GM18498 (cell line): ENCODE results near the gene HRK.

ENCODE experiments used
- ATAC-seq: cut with Tn5 transposase; IDR thresholded peaks from one replicate; pipeline ENCODE4 v1.9.1; 2021; ENCODE audit warnings: mild to moderate bottlenecking, moderate library complexity; ENCODE audit not compliant: unreplicated experiment

Gene HRK

DNA sequence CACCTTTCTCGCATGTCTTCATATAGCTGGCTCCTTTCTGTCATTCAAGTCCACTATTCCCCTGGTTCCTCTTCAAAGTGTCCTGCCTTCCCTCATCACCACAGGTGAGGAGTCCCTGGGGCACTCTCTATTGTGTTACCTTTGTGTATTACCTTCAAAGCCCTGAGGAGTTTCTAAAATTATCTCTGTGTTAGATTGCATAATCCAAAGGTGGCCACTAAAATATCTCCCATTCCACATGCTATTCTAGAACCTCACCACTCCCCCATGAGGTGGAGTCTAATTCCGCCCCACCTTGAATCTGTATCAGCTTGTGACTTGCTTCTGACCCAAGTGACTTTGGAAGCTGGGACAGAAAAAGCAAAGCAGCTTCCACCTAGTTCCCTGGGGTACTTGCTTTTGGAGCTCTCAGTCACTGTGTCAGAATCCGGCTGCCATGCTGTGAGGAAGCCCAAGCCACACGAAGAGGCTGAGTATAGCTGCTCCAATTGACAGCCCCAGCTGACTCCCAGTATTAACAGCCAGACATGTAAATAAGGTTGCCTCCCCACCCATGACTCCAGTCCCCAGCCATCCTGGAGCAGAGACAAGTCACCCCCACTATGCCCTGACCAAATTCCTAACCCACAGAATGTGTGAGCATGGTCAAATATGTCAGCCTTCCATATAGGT is 6.8 kb downstream of the HRK start:
- no peak for ATAC-seq

DNA sequence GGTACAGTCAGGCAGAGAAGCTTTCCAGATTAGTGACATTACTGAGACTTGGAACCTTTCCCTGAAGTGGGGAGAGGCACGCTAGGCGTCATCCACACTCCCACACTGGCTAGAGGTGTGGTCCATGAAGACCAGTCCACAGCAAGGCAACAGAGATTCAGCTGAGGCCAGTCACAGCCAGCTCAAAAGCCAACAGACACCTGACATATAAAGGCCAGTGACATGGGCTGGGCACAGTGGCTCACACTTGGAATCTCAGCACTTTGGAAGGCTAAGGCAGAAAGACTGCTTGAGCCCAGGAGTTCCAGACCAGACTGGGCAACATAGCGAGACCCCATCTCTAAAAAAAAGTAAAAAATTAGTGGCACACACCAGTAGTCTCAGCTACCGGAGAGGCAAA is 10.9 kb downstream of the HRK start:
- no peak for ATAC-seq

DNA sequence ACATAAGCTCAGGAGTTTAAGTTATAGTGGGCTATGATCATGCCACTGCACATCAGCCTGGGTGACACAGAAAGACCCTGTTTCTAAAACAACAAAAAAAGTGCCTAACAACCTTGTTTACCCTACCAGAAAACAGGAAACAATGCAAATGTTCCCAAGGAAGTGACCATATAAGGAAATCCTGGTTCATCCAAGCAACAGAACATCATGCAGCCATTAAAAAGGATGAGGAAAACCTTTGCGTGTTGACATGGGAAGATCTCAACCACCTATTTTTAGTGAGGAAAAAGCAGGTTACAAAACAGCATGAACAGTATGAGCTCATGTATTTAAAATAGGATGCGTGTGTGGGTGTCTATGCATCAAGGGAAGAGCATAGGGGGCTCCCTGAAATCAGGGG is 13.7 kb downstream of the HRK start:
- ATAC-seq, result no peak

DNA sequence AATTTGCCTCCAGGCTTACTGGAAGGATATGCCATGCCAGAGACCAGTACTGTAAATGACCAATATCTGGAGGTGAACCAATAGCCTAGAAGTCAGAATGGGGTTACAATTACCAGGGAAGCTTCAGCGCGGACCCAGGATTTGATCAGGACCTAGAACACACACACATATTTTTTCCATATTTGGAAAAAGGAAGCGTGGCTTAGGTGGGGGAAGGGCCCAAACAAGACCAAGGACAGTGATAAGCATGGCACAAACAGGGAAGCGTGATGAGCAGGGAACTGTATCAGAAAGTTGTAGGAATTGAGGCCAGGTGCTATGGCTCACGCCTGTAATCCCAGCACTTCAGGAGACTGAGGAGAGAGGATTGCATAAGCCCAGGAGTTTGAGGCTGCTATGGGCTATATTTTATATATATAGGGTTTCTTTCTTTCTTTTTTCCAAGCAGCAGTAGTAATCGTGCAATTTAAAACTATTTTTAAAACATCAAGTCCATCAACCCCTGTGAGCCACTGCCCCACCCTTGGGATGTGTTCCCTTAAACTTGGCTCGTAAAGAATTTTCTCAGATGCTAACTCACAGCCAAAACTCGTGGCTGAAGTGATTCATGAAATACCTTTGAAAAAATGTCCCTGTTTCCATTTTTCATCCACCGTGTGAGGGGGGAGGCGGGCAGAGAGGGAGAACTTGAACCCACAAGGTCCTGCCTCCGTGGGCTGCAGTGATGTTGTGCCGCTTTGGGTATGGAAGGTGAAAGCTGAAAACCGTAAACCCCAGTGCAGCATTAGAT is 16.7 kb downstream of the HRK start:
- no peak for ATAC-seq

DNA sequence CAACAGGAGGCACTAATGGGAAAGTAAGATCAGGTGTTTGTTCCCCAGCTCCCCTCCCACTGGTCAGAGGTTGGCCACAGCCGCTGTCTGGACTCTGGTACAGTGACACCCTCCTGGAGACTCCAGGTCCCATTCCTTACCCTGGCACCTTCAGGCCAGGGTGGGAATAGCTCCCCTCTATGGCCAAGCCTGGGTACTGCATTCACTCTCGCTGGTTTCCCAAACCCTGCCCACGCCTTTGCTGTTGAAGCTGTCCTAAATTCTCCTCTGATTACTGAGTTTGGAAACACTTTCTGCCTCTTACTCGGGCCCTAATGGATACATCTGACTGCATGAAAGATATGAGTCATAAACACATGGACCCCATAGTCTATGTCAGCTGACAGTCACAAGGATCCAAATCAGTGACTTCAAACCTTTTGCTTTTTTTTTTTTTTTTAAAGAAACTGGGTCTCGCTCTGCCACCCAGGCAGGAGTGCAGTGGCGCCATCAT is 17.9 kb downstream of the HRK start:
- no peak for ATAC-seq

DNA sequence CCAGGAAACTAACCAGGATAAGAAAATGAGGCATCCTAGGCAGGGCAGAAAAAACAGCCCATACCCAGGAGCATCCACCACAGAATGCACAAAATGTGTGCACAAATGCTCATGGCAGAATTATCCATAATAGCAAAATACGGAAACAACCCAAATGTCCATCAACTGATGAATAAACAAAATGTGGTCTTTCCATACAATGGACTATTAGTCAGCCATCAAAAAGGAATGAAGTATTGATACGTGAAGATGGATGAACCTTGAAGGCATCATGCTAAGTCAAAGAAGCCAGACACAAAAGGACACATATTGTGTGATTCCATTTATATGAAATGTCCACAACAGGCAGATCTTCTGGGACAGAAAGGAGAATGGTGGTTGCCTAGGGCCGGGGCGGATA is 19.1 kb downstream of the HRK start:
- ATAC-seq, result no peak

DNA sequence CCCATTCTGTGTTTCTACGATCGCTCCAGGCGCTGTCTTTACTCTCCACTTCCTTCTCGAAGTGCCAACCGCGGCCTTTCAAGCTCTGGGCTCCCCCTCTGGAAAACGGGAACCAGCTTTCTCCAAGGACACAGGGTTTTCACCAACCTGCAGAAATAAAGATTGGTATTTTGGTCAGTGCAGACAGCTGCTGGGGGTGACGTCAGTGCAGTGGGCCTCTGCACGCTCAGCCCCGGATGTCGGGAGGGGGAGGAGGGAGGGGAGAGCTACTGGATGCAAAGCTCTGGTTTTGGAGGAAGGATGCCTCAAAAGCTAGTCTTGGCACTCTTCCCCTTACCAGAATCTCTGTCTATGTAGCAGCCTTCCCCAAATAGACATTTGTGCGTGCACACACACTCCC is 19.9 kb downstream of the HRK start:
- peak; percentile 86 for ATAC-seq

DNA sequence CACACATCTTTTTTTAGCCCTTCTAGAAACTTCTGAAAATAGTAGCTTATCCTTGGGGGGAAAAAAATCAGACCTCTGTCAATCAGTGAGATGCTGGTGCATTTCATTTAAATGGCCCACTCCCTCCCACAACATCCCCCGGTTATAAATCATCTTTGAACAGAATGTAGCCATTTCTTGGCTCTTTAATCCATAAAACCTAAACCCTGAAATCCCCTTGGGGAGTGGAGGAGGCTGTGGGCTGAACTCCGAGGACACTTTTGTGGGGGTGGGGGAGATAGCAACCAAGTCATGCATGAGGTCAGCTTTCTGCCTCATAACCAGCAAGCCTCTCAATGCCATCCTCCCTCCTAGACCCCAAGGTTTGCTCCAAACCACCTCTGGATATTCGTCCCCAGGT is 21.0 kb downstream of the HRK start:
- no peak for ATAC-seq

DNA sequence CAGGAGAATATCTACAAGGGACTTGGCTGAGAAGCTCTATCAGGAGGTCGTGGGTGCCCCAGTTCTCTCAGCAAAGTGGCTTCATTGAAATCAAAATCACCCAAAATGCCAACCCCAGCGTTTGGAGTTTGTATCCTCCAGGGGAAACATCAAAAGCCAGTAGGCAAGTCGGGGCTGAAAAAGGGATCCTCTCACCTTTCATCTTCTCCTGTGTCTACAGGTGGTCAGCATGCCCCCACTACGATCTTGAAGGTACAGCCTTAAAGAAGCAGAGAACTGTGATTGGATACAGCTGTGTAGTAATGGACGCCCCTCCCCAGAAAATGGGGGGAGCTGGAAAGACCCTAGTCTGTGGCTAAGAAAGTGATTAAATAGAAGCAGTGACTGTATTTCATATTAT is 22.2 kb downstream of the HRK start:
- no peak for ATAC-seq

DNA sequence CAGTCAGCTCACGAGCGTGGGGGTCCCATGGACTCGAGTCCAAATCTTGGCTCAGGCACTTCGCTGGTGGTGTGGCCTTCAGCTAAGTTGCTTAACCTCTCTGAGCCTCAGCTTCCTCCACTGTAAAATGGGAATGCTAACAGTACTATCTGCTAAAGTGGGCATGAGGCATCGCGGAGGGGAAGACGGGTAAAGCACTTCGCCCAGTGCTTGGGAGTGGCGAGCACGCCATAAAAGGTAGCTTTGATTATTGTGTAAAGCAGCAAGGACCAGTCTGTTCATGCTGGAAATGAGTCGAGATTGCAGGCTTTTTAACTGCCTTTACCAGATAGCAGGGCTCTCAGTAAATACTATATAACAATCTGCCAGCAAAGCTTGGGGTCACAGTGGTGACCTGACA is 24.5 kb downstream of the HRK start:
- ATAC-seq, result no peak

DNA sequence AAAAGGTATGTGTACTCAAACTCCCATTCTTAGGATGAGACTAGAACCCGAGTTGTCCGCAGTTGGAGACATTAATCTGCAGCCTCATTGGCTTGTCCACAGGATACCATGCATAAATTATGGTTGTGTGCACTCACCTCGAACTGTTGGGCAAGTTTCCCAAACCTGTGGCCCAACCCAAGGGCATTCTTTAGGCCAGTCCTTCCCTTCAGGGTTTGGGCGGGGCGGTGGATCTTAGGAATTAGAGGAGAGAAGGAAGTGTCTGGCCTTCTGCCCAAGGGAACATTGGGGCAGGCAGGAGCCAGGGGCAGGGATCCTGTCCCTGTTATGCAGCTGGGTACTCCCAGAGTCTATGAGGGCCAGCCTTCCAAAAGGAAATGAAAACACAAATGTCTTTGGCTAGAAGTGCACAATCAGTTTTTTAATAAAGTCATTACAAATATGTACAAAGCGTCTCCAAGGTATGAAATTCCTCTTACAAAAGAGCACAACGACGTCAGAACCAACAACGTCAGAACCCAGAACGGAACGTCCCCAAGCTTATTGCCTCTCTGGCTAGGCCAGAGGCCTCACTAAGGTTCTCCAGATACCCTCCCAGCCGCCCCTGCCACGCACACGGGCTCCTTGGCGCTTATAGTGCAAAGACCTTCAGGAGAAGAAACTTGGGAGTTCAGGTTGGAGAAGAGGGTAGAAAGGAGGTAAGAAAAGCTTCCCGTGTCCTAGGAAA is 25.3 kb downstream of the HRK start:
- no peak for ATAC-seq

DNA sequence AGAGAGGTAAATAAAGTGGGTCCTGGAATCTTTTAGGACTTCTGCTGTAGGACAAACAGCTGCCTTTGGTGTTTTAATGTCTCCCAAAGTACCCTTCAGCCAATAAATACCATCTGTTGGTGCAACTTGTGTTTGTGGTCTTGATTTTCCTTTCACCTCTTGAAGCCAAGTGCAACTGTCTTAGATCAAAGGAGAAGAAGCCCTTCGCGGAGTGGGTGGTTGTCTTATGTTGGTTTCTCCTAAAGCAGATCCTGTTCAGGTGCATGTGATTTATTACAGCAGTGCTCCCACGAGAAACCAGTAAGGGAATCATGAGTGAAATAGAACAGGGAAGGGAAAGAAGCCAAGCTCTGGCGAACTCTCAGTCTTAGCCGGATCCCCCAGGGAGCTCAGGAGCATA is 27.7 kb downstream of the HRK start:
- no peak for ATAC-seq

DNA sequence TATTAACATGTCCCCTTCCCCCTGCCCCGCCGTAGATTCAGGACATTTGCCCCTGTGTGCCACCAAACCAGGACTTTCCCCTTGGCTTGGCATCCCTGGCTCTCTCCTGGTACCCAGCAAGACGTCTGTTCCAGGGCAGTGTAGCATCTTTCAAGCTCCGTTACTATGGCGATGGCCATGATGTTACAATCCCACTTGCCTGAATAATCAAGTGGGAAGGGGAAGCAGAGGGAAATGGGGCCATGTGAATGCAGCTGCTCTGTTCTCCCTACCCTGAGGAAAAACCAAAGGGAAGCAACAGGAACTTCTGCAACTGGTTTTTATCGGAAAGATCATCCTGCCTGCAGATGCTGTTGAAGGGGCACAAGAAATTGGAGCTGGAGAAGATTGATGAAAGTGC is 28.9 kb downstream of the HRK start:
- no peak for ATAC-seq

DNA sequence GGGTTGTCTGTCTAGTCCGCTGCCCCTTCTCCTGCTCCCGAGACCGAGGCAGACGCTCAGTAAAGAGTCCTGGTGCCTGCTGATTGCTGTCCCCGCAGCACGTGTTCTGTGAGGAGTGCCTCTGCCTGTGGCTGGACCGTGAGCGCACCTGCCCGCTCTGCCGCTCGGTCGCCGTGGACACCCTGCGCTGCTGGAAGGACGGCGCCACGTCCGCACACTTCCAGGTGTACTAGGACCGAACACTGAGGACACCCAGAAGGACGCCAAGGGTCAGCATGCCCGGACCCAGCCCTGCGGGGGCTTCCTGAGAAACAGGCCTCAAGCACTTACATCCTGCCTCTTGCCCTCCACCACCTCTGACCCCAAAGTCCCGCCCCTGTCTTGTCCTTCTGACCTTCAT is 32.0 kb downstream of the HRK start:
- no peak for ATAC-seq

DNA sequence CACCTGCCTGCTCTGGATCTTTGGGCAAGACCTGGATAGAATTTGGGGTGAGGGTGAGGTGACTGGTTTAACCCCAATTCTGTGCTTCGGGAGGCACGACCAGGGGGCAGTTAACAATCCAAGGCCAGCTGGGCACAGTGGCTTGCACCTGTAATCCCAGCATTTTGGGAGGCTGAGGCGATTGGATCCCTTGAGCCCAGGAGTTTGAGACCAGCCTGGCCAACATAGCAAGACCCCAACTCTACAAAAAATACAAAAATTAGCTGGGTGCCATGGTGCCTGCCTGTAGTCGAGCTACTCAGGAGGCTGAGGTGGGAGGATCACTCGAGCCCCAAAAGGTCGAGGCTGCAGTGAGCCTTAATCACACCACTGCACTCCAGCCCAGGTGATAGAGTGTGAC is 38.2 kb downstream of the HRK start:
- ATAC-seq, result no peak

DNA sequence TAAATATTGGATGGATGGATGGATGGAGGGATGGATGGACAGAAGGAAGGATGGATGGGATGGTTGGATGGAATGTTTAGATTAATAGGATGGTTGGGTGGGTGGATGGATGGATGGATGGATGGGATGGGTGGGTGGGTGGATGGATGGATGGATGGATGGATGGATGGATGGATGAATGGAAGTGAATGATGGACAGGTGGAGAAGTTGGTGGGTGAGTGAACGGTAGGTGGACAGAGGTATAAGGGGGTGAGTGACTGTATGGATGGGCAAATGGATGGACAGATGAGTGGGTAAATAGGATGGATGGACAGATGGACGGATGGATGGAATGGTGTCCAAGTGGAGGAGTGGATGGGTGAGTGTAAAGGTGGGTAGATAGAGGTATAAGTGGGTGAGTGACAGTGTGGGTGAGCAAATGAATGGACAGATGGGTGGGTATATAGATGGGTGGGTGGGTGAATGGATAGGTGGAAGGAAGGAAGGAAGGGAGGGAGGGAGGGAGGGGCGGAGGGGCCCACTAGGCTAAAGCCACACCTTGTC is 41.9 kb downstream of the HRK start:
- no peak for ATAC-seq

DNA sequence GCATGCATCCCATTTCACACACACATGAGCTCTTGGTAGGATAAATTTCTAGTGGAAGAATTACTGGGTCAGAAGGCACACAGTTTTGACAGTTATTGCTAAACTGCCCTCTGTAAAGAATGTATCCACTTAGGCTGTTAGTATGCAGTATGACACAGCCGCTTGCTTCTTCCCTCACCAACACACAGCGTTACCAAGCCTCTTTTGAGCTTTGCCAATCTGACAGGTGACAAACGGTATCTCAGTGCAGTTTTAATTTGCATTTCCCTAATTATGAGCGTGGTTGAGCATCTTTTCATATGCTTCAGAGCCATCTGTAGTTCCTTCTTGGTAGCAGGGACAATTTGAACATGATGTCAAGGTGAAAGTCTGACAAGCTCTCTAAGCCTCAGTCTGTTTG is 42.9 kb downstream of the HRK start:
- ATAC-seq, result no peak

DNA sequence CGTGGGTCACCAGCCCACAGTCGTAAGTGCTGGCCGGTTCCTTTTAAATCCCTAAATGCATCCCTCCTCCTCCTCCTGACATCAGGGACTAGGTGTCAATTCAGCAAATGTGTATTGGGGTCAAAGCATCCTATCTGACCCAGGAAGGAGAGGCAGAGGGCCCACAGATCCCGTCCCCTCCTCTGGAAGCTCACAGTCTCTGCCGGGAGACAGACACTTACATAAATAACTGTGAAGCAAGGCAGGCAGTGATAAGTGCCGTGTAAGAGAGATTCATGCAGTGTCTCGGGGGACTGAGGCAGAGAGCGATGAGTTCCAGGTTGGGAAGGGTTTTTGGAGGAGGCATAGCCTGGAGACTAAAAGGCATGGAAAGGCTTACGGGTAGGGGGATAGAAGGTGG is 44.1 kb downstream of the HRK start:
- no peak for ATAC-seq

DNA sequence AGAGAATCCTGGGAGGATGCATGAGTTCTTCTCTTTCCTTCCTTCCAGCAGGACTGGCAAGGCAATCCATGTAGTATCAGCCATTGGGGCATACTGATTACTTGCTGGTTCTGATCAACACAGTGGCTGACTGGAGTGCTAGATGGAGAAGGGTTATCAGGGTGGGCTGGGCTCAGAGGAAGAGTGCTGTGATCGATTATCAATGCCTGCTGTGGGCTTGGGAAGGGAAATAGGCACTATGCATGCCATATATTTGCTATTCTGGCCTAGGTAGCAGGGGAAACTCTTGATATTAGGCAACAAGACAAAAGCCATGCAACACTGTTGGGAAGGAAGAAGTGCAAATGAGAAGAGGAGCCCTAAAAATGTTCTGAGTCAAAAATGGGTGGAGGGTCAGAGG is 45.8 kb downstream of the HRK start:
- ATAC-seq, result no peak

DNA sequence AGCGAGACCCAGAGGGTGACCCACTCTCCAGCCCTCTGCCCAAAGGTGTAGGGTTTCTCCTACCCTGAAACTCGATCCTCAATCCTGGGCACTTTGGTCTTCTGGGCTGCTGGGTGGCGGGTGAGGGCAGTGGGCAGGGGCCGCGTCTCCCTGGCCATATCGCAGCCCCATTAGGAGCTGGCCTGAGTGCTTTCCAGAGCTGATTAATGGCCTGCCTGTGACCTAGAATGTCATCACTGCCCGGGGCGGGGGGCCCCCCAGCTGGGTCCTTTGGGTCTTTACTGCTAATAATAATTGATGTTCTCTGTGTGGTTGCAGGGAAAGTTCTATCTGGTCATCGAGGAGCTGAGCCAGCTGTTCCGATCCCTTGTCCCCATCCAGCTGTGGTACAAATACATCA is 47.8 kb downstream of the HRK start:
- ATAC-seq, result no peak

DNA sequence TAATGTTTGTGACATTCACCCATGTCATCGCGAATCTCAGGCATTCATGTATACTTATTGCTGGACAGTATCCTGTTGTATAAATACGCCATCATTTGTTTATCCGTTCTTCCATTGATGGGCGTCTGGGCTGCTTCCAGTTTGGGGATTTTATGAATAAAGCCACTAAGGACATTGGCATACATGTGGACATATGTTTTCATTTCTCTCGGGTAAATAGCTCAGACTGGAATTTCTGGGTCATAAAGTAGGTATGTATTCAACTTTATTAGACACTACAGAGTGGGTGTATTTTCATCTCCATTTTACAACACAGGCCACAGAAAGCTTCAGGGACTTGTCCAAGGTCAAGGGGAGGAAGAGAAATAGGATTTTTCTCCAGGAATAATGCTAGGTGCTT is 48.9 kb downstream of the HRK start:
- ATAC-seq, result no peak

DNA sequence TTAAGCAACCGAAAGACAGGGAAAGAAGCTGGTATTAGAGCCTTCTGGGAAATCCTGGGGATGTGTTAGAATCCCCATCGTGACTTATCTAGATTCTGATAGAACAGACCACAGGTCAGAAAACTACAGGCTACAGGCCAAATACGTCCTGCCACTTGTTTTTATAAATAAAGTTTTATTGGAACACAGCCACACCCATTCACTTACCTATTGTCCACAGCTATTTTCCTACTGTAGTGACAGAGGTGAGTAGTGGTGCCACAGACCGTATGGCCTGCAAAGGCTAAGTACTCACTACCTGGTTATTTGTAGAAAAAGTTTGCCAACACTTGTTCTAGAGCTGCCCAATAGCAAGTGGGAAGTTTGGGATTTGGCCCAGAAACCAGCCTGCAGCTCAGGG is 53.8 kb downstream of the HRK start:
- no peak for ATAC-seq
